Measurements from ENCODE around the gene MITF.

Gene MITF

DNA sequence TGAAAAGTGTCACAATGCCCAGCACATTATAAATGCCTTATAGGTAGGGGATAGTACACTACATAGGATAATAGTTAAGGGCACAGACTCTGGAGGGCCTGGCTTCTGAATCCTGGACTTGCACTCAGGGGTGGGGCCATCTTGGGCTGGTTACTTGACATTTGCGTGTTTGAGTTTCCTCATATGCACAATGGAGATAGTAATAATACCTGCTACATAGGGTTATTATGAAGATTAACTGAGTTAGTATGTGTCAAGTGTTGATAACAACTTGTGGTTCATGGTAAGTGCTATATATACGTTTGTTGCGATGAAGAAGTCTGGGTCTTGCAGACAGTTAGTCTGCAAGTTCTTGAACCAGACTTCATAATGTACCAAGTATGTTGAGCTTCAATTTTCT is 37.0 kb downstream of the MITF start:
- H3K4me3 ChIP-seq (ENCODE audit: low read depth, low read length), result no peak overlapping the region
- H3K4me1 ChIP-seq, result peaks cover 8% of the 10 kb centered on the region
- H3K27ac ChIP-seq, result no peak overlapping the region

DNA sequence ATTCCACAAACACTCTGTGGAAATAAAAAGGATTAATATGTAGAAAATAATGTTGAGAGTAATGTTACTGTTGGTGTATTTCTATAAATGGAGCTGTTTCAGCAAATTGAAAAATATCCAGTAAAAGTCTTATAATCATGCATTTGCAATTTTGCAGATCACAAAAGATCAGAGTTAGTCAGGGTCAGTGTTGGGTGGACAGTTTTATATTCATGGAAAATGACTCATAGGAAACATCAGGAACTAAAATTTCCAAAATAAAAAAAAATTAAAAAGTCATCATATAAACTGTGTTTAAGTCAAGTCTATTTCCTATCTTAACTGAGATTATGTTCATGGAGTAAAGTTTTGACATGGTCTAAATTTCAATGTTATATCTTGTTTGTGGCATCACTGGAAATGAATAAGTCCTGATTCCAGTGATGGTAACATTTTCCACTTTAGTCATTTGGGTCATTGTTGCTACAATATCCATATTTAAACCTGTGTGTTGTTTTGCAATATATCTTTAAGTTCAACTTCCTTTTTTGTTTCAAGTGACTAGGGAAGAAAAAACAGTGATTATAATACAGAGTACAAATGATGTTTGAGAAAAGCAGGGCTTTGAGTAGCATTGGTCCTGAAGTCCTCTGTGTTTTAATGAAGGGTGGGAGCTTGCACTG is 37.8 kb downstream of the MITF start:
- H3K4me3 ChIP-seq (ENCODE audit: low read depth, low read length), result no peak overlapping the region
- no peak overlapping the region for H3K4me2 ChIP-seq (ENCODE audit: low read length)
- TF ChIP-seq, protein P1, sequence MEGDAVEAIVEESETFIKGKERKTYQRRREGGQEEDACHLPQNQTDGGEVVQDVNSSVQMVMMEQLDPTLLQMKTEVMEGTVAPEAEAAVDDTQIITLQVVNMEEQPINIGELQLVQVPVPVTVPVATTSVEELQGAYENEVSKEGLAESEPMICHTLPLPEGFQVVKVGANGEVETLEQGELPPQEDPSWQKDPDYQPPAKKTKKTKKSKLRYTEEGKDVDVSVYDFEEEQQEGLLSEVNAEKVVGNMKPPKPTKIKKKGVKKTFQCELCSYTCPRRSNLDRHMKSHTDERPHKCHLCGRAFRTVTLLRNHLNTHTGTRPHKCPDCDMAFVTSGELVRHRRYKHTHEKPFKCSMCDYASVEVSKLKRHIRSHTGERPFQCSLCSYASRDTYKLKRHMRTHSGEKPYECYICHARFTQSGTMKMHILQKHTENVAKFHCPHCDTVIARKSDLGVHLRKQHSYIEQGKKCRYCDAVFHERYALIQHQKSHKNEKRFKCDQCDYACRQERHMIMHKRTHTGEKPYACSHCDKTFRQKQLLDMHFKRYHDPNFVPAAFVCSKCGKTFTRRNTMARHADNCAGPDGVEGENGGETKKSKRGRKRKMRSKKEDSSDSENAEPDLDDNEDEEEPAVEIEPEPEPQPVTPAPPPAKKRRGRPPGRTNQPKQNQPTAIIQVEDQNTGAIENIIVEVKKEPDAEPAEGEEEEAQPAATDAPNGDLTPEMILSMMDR (IDR thresholded peaks at IDR 0.05), result no peak

More for the DNA sequence above, 37.0 kb downstream of the MITF start:
- H3K9me3 ChIP-seq (ENCODE audit: control insufficient read depth, low read length), result no peaks in the 10 kb centered on the region
- no peak overlapping the region for H3K9ac ChIP-seq
- TF ChIP-seq, protein P1 (IDR thresholded peaks at IDR 0.05), result no peak
- H3K36me3 ChIP-seq (ENCODE audit: control insufficient read depth, insufficient read depth, low read length), result no peaks in the 10 kb centered on the region
- H3K79me2 ChIP-seq, result peaks cover 50% of the 10 kb centered on the region
- no peaks in the 10 kb centered on the region for H3K27me3 ChIP-seq (ENCODE audit: control insufficient read depth, insufficient read depth, low read length)
- H3K4me2 ChIP-seq (ENCODE audit: low read length), result no peak overlapping the region
- no peak overlapping the region for H2AFZ ChIP-seq

DNA sequence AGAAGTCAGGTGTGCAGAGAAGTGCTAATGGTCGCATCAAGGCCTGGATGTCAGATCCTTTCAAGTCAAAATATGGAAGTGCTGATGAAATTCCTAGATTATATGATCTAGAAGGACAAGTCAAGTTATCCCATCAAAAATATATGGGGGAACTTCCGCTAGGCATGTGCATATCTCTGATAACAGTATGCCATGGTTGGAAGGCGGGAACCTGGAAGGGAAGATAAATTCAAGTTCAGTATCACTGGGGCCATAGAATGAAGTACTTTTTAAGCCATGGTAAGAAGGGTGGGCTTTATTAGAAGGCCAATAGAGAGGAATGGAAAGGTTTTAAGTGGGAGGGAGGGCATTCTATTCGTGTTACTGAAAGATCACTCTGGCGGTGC is 38.3 kb downstream of the MITF start:
- peaks cover 42% of the 10 kb centered on the region for H3K79me2 ChIP-seq
- no peak overlapping the region for H3K4me3 ChIP-seq (ENCODE audit: low read depth, low read length)
- no peak overlapping the region for H3K4me2 ChIP-seq (ENCODE audit: low read length)
- H3K27ac ChIP-seq, result no peak overlapping the region
- no peak overlapping the region for H3K9ac ChIP-seq
- H2AFZ ChIP-seq, result no peak overlapping the region
- TF ChIP-seq, protein P1 (IDR thresholded peaks at IDR 0.05), result no peak
- H3K27me3 ChIP-seq (ENCODE audit: control insufficient read depth, insufficient read depth, low read length), result no peaks in the 10 kb centered on the region
- no peaks in the 10 kb centered on the region for H3K4me1 ChIP-seq
- no peaks in the 10 kb centered on the region for H3K9me3 ChIP-seq (ENCODE audit: control insufficient read depth, low read length)
- no peaks in the 10 kb centered on the region for H3K36me3 ChIP-seq (ENCODE audit: control insufficient read depth, insufficient read depth, low read length)

More for the DNA sequence above, 37.8 kb downstream of the MITF start:
- no peak overlapping the region for H3K9ac ChIP-seq
- H2AFZ ChIP-seq, result no peak overlapping the region
- no peaks in the 10 kb centered on the region for H3K9me3 ChIP-seq (ENCODE audit: control insufficient read depth, low read length)
- no peaks in the 10 kb centered on the region for H3K27me3 ChIP-seq (ENCODE audit: control insufficient read depth, insufficient read depth, low read length)
- H3K79me2 ChIP-seq, result peaks cover 43% of the 10 kb centered on the region
- H3K4me1 ChIP-seq, result peaks cover 2% of the 10 kb centered on the region
- no peak overlapping the region for H3K27ac ChIP-seq
- no peaks in the 10 kb centered on the region for H3K36me3 ChIP-seq (ENCODE audit: control insufficient read depth, insufficient read depth, low read length)

DNA sequence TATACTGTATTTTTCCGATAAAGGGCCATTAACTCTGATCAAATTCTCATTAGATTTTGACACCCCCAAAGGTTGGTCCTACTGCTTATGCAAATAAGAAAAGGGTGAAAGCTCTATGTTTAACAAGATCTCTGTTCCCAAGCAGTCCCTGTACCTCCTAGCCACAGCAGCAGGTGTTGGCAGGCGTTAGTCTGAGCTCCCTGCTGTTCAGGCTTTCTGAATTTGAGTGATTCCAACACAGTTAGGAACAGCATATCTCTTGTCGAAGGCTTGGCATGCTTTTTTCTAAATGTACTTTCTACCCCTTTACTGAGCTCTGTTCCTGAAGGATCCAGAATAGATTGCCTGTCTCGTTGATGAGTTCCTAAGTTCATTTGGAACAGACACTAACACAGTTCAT is 42.3 kb downstream of the MITF start:
- no peak overlapping the region for H3K9ac ChIP-seq
- H3K36me3 ChIP-seq (ENCODE audit: control insufficient read depth, insufficient read depth, low read length), result no peaks in the 10 kb centered on the region
- no peaks in the 10 kb centered on the region for H3K27me3 ChIP-seq (ENCODE audit: control insufficient read depth, insufficient read depth, low read length)
- H3K4me3 ChIP-seq (ENCODE audit: low read depth, low read length), result no peak overlapping the region
- H3K27ac ChIP-seq, result no peak overlapping the region
- H3K79me2 ChIP-seq, result peaks cover 17% of the 10 kb centered on the region
- H3K4me2 ChIP-seq (ENCODE audit: low read length), result no peak overlapping the region
- no peak overlapping the region for H2AFZ ChIP-seq
- TF ChIP-seq, protein P1 (IDR thresholded peaks at IDR 0.05), result no peak
- no peaks in the 10 kb centered on the region for H3K9me3 ChIP-seq (ENCODE audit: control insufficient read depth, low read length)
- H3K4me1 ChIP-seq, result peaks cover 13% of the 10 kb centered on the region

DNA sequence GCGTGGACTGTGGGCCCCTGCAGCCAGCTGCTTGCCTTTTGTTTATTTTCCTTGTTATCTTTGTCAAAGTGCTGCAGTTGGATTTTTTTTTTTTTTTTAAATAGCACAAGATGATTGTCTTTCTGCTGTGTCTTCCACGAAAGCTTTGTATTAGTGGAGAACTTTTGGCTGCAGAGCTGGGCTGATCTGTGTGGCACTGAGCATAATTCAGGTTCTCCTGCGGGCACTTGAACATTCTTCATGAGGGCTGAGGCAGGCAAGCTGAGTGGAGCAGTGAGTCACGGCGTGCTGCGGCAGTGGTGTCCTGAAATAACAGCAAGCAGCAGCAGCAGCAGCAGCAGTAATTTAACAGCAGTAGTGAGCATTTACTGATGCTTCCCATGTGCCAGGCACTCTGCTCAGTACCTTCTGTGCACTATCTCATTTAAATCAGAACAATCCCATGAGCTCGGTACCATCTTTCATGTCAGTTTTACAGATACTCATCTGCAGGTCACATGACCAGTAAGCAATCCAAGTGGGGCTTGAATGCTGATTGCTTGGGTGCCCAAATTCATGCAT is 45.8 kb downstream of the MITF start:
- H2AFZ ChIP-seq, result no peak overlapping the region
- H3K27me3 ChIP-seq (ENCODE audit: control insufficient read depth, insufficient read depth, low read length), result no peaks in the 10 kb centered on the region
- no peak overlapping the region for H3K9ac ChIP-seq
- no peak overlapping the region for H3K4me3 ChIP-seq (ENCODE audit: low read depth, low read length)
- no peaks in the 10 kb centered on the region for H3K9me3 ChIP-seq (ENCODE audit: control insufficient read depth, low read length)
- peaks cover 7% of the 10 kb centered on the region for H3K79me2 ChIP-seq
- H3K4me1 ChIP-seq, result peaks cover 13% of the 10 kb centered on the region
- TF ChIP-seq, protein P1 (IDR thresholded peaks at IDR 0.05), result no peak
- H3K36me3 ChIP-seq (ENCODE audit: control insufficient read depth, insufficient read depth, low read length), result no peaks in the 10 kb centered on the region
- H3K27ac ChIP-seq, result no peak overlapping the region
- H3K4me2 ChIP-seq (ENCODE audit: low read length), result peak overlapping the region; percentile 14

Measured in parathyroid adenoma (tissue), 2 donors.